ENCODE results near the gene COMMD4. TPM values are rescaled to one million over a fixed set of nuclear protein-coding genes. Genes with fewer than 3 reads are reported as not detected.
"Not testable (repeated sequence)": the region's sequence is repeated elsewhere in the genome, so short reads cannot be mapped to it uniquely, and the experiment has no call there.

Gene COMMD4
- total and polyA plus RNA-seq, 2 donors: 99.0 to 106 TPM

DNA sequence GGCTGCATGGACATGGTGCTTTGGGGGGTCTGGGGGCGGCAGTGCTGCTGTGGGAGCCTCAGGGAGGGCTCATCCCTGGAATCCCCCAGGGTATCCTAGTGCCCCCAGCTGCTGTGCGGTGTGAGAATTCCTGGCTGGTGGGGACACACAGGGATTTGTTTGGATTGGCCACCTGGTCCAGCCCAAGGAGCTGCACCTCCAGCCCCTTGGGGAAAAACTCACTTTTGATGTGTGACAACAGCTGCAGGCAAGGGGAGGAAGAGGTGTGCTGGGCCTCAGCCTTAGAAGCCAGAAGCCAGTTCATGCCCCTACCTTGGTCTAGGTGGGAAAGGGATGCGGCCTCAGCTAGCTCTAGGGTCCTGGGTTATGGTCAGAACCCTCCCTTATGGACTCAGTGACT is 8.4 kb upstream of the COMMD4 start:
- over 99% methylated on average over 3 of the region's 3 CpGs for WGBS
- no peaks in the 10 kb centered on the region for H3K36me3 ChIP-seq (ENCODE audit: control insufficient read depth in 2 of 2, insufficient read depth in 2 of 2, low read length in 1 of 2)
- no peak overlapping the region for H3K4me3 ChIP-seq (ENCODE audit: low read length in 2 of 2)
- H3K27ac ChIP-seq (ENCODE audit: low read depth in 1 of 2, low read length in 1 of 2): no peak overlapping the region
- no peaks in the 10 kb centered on the region for H3K9me3 ChIP-seq (ENCODE audit: control insufficient read depth in 2 of 2, insufficient read depth in 1 of 2, low read length in 1 of 2)
- H3K27me3 ChIP-seq (ENCODE audit: control insufficient read depth in 2 of 2, insufficient read depth in 1 of 2, low read length in 1 of 2): no peaks in the 10 kb centered on the region
- H3K4me1 ChIP-seq (ENCODE audit: control insufficient read depth in 2 of 2, insufficient read depth in 2 of 2, low read length in 2 of 2): no peaks in the 10 kb centered on the region
- DNase-seq (ENCODE audit: low read depth in 6 of 9, low spot score in 9 of 9): no peak

DNA sequence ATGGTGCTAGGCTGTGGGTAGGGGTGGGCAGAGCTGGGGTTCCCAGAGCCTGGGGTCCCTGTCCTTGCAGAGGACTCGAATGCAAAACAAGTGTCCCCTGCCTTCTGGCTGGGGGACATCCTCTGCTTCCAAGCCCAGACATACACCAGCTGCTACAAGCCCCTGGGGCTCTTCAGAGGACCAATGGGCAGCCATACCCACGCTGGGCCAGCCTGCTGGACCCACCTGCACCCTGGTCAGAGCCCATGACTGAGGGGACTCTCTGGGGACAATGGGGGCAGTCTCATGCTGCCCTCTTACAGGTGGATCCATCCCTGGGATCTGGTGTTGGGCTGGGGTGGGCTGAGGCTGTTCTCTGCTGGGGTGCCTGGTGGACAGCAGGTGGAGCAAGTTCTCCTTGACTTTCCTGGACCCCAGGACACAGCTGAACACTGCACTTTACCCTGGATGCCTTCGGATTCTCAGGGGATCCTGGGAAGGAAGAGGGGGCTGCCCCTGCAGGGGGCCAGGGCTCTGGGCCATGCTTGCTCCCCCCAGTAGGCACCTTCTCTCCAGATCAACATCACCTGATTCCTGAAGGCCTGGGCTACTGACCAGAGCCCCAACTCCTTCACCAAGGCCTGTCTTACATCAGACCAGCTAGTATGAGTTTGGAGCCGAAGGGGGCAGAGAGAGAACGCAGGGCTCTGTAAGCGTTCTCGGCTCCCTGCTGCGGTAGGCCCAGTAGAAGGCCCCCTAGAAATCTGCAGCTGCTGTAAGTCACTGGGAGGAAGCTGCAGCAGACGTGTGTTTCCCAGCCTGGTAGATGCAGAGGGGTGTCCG is 7.2 kb upstream of the COMMD4 start:
- H3K4me1 ChIP-seq (ENCODE audit: control insufficient read depth in 2 of 2, insufficient read depth in 2 of 2, low read length in 2 of 2): no peaks in the 10 kb centered on the region
- no peak for DNase-seq (ENCODE audit: low read depth in 6 of 9, low spot score in 9 of 9)
- no peak overlapping the region for H3K27ac ChIP-seq (ENCODE audit: low read depth in 1 of 2, low read length in 1 of 2)
- no peak overlapping the region for H3K4me3 ChIP-seq (ENCODE audit: low read length in 2 of 2)
- no peaks in the 10 kb centered on the region for H3K36me3 ChIP-seq (ENCODE audit: control insufficient read depth in 2 of 2, insufficient read depth in 2 of 2, low read length in 1 of 2)
- no peaks in the 10 kb centered on the region for H3K9me3 ChIP-seq (ENCODE audit: control insufficient read depth in 2 of 2, insufficient read depth in 1 of 2, low read length in 1 of 2)
- H3K27me3 ChIP-seq (ENCODE audit: control insufficient read depth in 2 of 2, insufficient read depth in 1 of 2, low read length in 1 of 2): no peaks in the 10 kb centered on the region
- WGBS: 77% methylated on average over 10 of the region's 10 CpGs

GRCh38 chr15:75329571-75329970 is 6.3 kb upstream of the COMMD4 start:
- Histone ChIP-seq H3K36me3 (ENCODE audit: control insufficient read depth in 2 of 2, insufficient read depth in 2 of 2, low read length in 1 of 2) (no peaks in the 10 kb centered on the region), H3K4me3 (ENCODE audit: low read length in 2 of 2) (no peak overlapping the region), H3K4me1 (ENCODE audit: control insufficient read depth in 2 of 2, insufficient read depth in 2 of 2, low read length in 2 of 2) (no peaks in the 10 kb centered on the region), H3K27me3 (ENCODE audit: control insufficient read depth in 2 of 2, insufficient read depth in 1 of 2, low read length in 1 of 2) (no peaks in the 10 kb centered on the region), H3K27ac (ENCODE audit: low read depth in 1 of 2, low read length in 1 of 2) (no peak overlapping the region), H3K9me3 (ENCODE audit: control insufficient read depth in 2 of 2, insufficient read depth in 1 of 2, low read length in 1 of 2) (no peaks in the 10 kb centered on the region)
- WGBS: 98% methylated on average over 2 of the region's 2 CpGs
- no peak for DNase-seq (ENCODE audit: low read depth in 6 of 9, low spot score in 9 of 9)

DNA sequence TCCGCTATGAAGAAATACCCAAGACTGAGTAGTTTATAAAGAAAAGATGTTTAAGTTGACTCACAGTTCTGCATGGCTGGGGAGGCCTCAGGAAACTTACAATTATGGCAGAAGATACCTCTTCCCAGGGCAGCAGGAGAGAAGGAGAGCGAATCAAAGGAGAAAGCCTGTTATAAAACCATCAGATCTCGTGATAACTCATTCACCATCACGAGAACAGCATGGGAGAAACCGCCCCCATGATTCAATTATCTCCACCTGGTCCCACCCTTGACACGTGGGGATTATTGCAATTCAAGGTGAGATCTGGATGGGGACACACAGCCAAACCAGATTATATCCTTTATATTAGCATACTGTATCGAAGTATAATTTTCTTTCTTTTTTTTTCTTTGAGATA is 3.8 kb upstream of the COMMD4 start:
- DNase-seq (ENCODE audit: low read depth in 6 of 9, low spot score in 9 of 9); H3K27me3 ChIP-seq (ENCODE audit: control insufficient read depth in 2 of 2, insufficient read depth in 1 of 2, low read length in 1 of 2); H3K27ac ChIP-seq (ENCODE audit: low read depth in 1 of 2, low read length in 1 of 2); H3K36me3 ChIP-seq (ENCODE audit: control insufficient read depth in 2 of 2, insufficient read depth in 2 of 2, low read length in 1 of 2); H3K9me3 ChIP-seq (ENCODE audit: control insufficient read depth in 2 of 2, insufficient read depth in 1 of 2, low read length in 1 of 2); H3K4me3 ChIP-seq (ENCODE audit: low read length in 2 of 2): not testable (repeated sequence)
- peaks cover 8 to 10% of the 10 kb centered on the region in 2 donors for H3K4me1 ChIP-seq (ENCODE audit: control insufficient read depth in 2 of 2, insufficient read depth in 2 of 2, low read length in 2 of 2)
- WGBS: 93% methylated on average over 7 of the region's 7 CpGs

GRCh38 chr15:75333654-75334419 is 2.0 kb upstream of the COMMD4 start:
- not testable (repeated sequence) for H3K4me3 ChIP-seq (ENCODE audit: low read length in 2 of 2); H3K27me3 ChIP-seq (ENCODE audit: control insufficient read depth in 2 of 2, insufficient read depth in 1 of 2, low read length in 1 of 2); H3K36me3 ChIP-seq (ENCODE audit: control insufficient read depth in 2 of 2, insufficient read depth in 2 of 2, low read length in 1 of 2); H3K27ac ChIP-seq (ENCODE audit: low read depth in 1 of 2, low read length in 1 of 2); H3K9me3 ChIP-seq (ENCODE audit: control insufficient read depth in 2 of 2, insufficient read depth in 1 of 2, low read length in 1 of 2); DNase-seq (ENCODE audit: low read depth in 6 of 9, low spot score in 9 of 9)
- 97% methylated on average over 15 of the region's 15 CpGs for WGBS
- peaks cover 8 to 10% of the 10 kb centered on the region in 2 donors for H3K4me1 ChIP-seq (ENCODE audit: control insufficient read depth in 2 of 2, insufficient read depth in 2 of 2, low read length in 2 of 2)

- 35% methylated on average over 3 of the region's 3 CpGs for WGBS
- H3K27ac ChIP-seq (ENCODE audit: low read depth in 1 of 2, low read length in 1 of 2): no peak overlapping the region
- DNase-seq (ENCODE audit: low read depth in 6 of 9, low spot score in 9 of 9): peak in 1 of 9 donors; percentile 7
- no peaks in the 10 kb centered on the region for H3K27me3 ChIP-seq (ENCODE audit: control insufficient read depth in 2 of 2, insufficient read depth in 1 of 2, low read length in 1 of 2)
- peaks cover 12 to 19% of the 10 kb centered on the region in 2 donors for H3K36me3 ChIP-seq (ENCODE audit: control insufficient read depth in 2 of 2, insufficient read depth in 2 of 2, low read length in 1 of 2)
- no peaks in the 10 kb centered on the region for H3K9me3 ChIP-seq (ENCODE audit: control insufficient read depth in 2 of 2, insufficient read depth in 1 of 2, low read length in 1 of 2)
- peak overlapping the region; percentile 62 to 68 for H3K4me3 ChIP-seq (ENCODE audit: low read length in 2 of 2)
- peaks cover 8 to 10% of the 10 kb centered on the region in 2 donors for H3K4me1 ChIP-seq (ENCODE audit: control insufficient read depth in 2 of 2, insufficient read depth in 2 of 2, low read length in 2 of 2)
Observed at GRCh38 chr15:75335313-75335704, 554 bp upstream of the COMMD4 start.

GRCh38 chr15:75338661-75339240 is 2.9 kb downstream of the COMMD4 start:
- Histone ChIP-seq H3K27ac (ENCODE audit: low read depth in 1 of 2, low read length in 1 of 2) (no peak overlapping the region), H3K36me3 (ENCODE audit: control insufficient read depth in 2 of 2, insufficient read depth in 2 of 2, low read length in 1 of 2) (peaks cover 23 to 31% of the 10 kb centered on the region in 2 donors), H3K9me3 (ENCODE audit: control insufficient read depth in 2 of 2, insufficient read depth in 1 of 2, low read length in 1 of 2) (no peaks in the 10 kb centered on the region), H3K4me3 (ENCODE audit: low read length in 2 of 2) (no peak overlapping the region), H3K27me3 (ENCODE audit: control insufficient read depth in 2 of 2, insufficient read depth in 1 of 2, low read length in 1 of 2) (no peaks in the 10 kb centered on the region), H3K4me1 (ENCODE audit: control insufficient read depth in 2 of 2, insufficient read depth in 2 of 2, low read length in 2 of 2) (peaks cover 8 to 10% of the 10 kb centered on the region in 2 donors)
- 98% methylated on average over 11 of the region's 11 CpGs for WGBS
- no peak for DNase-seq (ENCODE audit: low read depth in 6 of 9, low spot score in 9 of 9)

DNA sequence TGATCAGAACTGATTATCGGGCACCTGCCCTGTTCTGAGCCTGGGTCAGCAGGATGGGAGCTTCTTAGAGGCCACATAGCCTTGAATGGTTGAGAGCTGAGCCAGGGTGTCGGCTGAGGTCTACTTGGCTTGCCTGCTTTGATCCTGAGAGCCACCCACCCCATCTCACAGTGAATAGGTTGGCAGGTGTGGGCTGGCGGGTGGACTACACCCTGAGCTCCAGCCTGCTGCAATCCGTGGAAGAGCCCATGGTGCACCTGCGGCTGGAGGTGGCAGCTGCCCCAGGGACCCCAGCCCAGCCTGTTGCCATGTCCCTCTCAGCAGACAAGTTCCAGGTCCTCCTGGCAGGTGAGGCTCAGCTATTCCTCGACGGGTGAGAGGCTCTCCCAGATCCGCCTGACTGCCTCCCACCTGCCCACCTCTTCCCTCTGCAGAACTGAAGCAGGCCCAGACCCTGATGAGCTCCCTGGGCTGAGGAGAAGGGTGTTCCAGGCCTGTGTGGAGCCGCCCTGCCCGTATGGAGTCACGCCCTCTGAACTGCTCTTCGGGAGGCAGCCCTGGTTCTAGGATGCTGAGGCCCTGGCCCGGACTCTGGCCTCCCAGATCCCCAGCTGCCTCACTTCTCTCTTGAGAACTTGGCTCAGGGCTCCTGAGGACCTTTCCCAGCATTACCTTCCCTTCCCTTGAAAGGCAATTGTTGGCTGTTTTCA is 3.8 kb downstream of the COMMD4 start:
- H3K9me3 ChIP-seq (ENCODE audit: control insufficient read depth in 2 of 2, insufficient read depth in 1 of 2, low read length in 1 of 2): no peaks in the 10 kb centered on the region
- H3K27ac ChIP-seq (ENCODE audit: low read depth in 1 of 2, low read length in 1 of 2): no peak overlapping the region
- WGBS: 99% methylated on average over 13 of the region's 13 CpGs
- H3K27me3 ChIP-seq (ENCODE audit: control insufficient read depth in 2 of 2, insufficient read depth in 1 of 2, low read length in 1 of 2): no peaks in the 10 kb centered on the region
- H3K4me3 ChIP-seq (ENCODE audit: low read length in 2 of 2): no peak overlapping the region
- peaks cover 23 to 31% of the 10 kb centered on the region in 2 donors for H3K36me3 ChIP-seq (ENCODE audit: control insufficient read depth in 2 of 2, insufficient read depth in 2 of 2, low read length in 1 of 2)
- peaks cover 8 to 10% of the 10 kb centered on the region in 2 donors for H3K4me1 ChIP-seq (ENCODE audit: control insufficient read depth in 2 of 2, insufficient read depth in 2 of 2, low read length in 2 of 2)
- DNase-seq (ENCODE audit: low read depth in 6 of 9, low spot score in 9 of 9): no peak
